HPDE6-E6E7 (cell line): ENCODE measurements around the gene KCNH2.
A peak's percentile ranks its signal among the peaks of the same experiment; 100 is the strongest.

Source experiments
- DNase-seq: peaks from one replicate; pipeline ENCODE4 v3.0.0; 2011; ENCODE audit warnings: missing footprints; ENCODE audit errors: extremely low spot score

KCNH2 gene

GRCh38 chr7:150996376-150997074, 18.4 kb upstream of the KCNH2 start:
- no peak for DNase-seq

GRCh38 chr7:150994838-150995510, 16.9 kb upstream of the KCNH2 start:
- no peak for DNase-seq

- no peak for DNase-seq
Measured at GRCh38 chr7:150994141-150994837, 16.2 kb upstream of the KCNH2 start.

- DNase-seq, result no peak
Measured at GRCh38 chr7:150993511-150993910, 15.4 kb upstream of the KCNH2 start.

GRCh38 chr7:150992833-150993302, 14.7 kb upstream of the KCNH2 start:
- no peak for DNase-seq

GRCh38 chr7:150992051-150992640, 14.0 kb upstream of the KCNH2 start:
- DNase-seq, result no peak

GRCh38 chr7:150990416-150991186, 12.5 kb upstream of the KCNH2 start, which contains the start of gene NOS3:
TSS of gene NOS3 (plus strand) at chr7:150991017. CDS start at chr7:150993804, 2,787 bp downstream.
- no peak for DNase-seq

GRCh38 chr7:150989456-150989855, 11.3 kb upstream of the KCNH2 start:
- no peak for DNase-seq

GRCh38 chr7:150988230-150989226, 10.4 kb upstream of the KCNH2 start:
- no peak for DNase-seq

GRCh38 chr7:150986556-150986955, 8.4 kb upstream of the KCNH2 start:
- no peak for DNase-seq

GRCh38 chr7:150986099-150986512, 8.0 kb upstream of the KCNH2 start:
- peak; percentile 45 for DNase-seq

- no peak for DNase-seq
Measured at GRCh38 chr7:150983893-150984368, 5.8 kb upstream of the KCNH2 start.

GRCh38 chr7:150982351-150982750, 4.2 kb upstream of the KCNH2 start:
- no peak for DNase-seq

- no peak for DNase-seq
Measured at GRCh38 chr7:150981644-150982043, 3.5 kb upstream of the KCNH2 start.

GRCh38 chr7:150980663-150981062, 2.5 kb upstream of the KCNH2 start:
- DNase-seq, result no peak

GRCh38 chr7:150979713-150980390, 1.7 kb upstream of the KCNH2 start:
- no peak for DNase-seq

- no peak for DNase-seq
Measured at GRCh38 chr7:150977382-150978125, 567 bp downstream of the KCNH2 start.

- no peak for DNase-seq
Measured at GRCh38 chr7:150976529-150977381, 1.4 kb downstream of the KCNH2 start.
